Measurements from ENCODE around the gene TTC1.
"Not testable (repeated sequence)": the region's sequence is repeated elsewhere in the genome, so short reads cannot be mapped to it uniquely, and the experiment has no call there.

Gene TTC1

DNA sequence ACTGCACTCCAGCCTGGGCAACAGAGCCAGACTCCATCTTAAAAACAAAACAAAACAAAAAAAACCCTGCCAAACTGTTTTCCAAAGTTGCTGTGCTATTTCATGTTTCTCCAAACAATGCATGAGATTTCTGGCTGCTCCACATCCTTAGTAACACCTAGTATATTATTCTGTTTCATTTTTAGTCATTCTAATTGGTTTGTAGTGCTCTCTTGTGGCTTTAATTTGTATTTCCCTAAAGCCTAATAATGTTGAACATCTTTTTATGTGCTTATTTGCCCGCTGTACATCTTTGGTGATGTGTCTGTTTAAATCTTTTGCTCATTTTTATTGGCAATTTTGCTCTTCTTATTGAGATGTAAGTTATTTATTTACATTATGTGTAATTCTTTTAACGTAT lies 18.4 kb upstream of the TTC1 start:
- peaks cover 29% of the 10 kb centered on the region for H3K9me3 Mint-ChIP-seq
- no peak for DNase-seq
- no peaks in the 10 kb centered on the region for H3K4me1 Mint-ChIP-seq
- TF ChIP-seq, protein P1, sequence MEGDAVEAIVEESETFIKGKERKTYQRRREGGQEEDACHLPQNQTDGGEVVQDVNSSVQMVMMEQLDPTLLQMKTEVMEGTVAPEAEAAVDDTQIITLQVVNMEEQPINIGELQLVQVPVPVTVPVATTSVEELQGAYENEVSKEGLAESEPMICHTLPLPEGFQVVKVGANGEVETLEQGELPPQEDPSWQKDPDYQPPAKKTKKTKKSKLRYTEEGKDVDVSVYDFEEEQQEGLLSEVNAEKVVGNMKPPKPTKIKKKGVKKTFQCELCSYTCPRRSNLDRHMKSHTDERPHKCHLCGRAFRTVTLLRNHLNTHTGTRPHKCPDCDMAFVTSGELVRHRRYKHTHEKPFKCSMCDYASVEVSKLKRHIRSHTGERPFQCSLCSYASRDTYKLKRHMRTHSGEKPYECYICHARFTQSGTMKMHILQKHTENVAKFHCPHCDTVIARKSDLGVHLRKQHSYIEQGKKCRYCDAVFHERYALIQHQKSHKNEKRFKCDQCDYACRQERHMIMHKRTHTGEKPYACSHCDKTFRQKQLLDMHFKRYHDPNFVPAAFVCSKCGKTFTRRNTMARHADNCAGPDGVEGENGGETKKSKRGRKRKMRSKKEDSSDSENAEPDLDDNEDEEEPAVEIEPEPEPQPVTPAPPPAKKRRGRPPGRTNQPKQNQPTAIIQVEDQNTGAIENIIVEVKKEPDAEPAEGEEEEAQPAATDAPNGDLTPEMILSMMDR (IDR thresholded peaks at IDR 0.05), result no peak
- H3K36me3 Mint-ChIP-seq (ENCODE audit: low read depth), result peaks cover 5% of the 10 kb centered on the region
- H3K27me3 Mint-ChIP-seq (ENCODE audit: low read depth, poor library complexity), result peaks cover 52% of the 10 kb centered on the region
- no peak overlapping the region for H3K27ac Mint-ChIP-seq
- no peak overlapping the region for H3K4me3 Mint-ChIP-seq

- H3K4me1 Mint-ChIP-seq, result peaks cover 5% of the 10 kb centered on the region
- TF ChIP-seq, protein P1 (IDR thresholded peaks at IDR 0.05), result no peak
- peaks cover 5% of the 10 kb centered on the region for H3K36me3 Mint-ChIP-seq (ENCODE audit: low read depth)
- peaks cover 29% of the 10 kb centered on the region for H3K9me3 Mint-ChIP-seq
- H3K4me3 Mint-ChIP-seq, result no peak overlapping the region
- peaks cover 31% of the 10 kb centered on the region for H3K27me3 Mint-ChIP-seq (ENCODE audit: low read depth, poor library complexity)
- no peak overlapping the region for H3K27ac Mint-ChIP-seq
- DNase-seq, result no peak
Measured at GRCh38 chr5:159992566-159992965, 16.4 kb upstream of the TTC1 start.

DNA sequence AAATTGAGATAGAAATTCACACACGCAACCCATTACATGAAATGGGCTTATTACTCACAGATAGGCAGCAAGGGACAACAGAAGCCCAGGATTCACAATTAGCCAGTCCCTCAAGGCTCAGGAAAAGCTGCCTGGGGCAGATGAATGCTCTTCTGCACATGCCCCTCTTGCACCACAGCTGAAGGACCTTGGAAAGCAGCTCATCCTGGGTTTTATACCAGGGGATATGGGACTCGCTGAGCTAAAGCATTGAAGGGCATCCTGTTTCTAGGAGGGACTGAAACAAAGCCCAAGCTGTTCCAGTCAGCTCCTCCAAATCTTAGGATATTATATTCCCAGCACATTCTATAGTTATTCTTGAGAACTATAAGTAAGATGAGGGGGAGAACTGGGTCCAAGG lies 15.7 kb upstream of the TTC1 start:
- Mint-ChIP-seq H3K4me3 (no peak overlapping the region), H3K9me3 (peaks cover 22% of the 10 kb centered on the region), H3K27me3 (ENCODE audit: low read depth, poor library complexity) (peaks cover 25% of the 10 kb centered on the region), H3K27ac (no peak overlapping the region), H3K36me3 (ENCODE audit: low read depth) (no peaks in the 10 kb centered on the region), H3K4me1 (peaks cover 5% of the 10 kb centered on the region)
- TF ChIP-seq, protein P1 (IDR thresholded peaks at IDR 0.05), result no peak
- no peak for DNase-seq

- Mint-ChIP-seq H3K36me3 (ENCODE audit: low read depth) (no peaks in the 10 kb centered on the region), H3K4me3 (no peak overlapping the region)
Measured at GRCh38 chr5:159995907-159996306, 13.0 kb upstream of the TTC1 start.

DNA sequence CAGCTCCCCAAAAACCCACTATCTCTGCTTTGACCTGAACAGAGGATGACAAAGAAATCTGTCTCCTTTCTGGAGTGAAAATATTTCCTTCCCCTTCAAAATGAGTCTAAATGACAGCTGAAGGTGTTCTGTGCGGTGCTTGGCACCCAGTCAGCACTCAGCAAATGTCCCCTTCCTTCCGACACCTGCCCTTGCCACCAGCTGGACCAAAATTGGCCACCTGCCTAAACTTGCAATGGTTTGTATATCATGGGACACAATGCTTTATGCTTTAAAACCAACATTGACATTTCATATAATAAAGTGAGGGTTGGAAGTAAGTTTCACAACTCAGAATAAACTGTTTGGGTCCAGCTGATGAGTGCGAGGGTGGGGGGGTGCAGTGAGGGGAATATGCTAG lies 7.5 kb upstream of the TTC1 start:
- Mint-ChIP-seq H3K4me3 (no peak overlapping the region), H3K9me3 (no peaks in the 10 kb centered on the region), H3K36me3 (ENCODE audit: low read depth) (no peaks in the 10 kb centered on the region), H3K4me1 (peaks cover 3% of the 10 kb centered on the region), H3K27me3 (ENCODE audit: low read depth, poor library complexity) (peaks cover 27% of the 10 kb centered on the region), H3K27ac (no peak overlapping the region)
- DNase-seq, result no peak
- TF ChIP-seq, protein P1 (IDR thresholded peaks at IDR 0.05), result no peak

More at GRCh38 chr5:159995907-159996306, 13.0 kb upstream of the TTC1 start:
- Mint-ChIP-seq H3K27me3 (ENCODE audit: low read depth, poor library complexity) (peaks cover 27% of the 10 kb centered on the region), H3K27ac (no peak overlapping the region), H3K4me1 (peaks cover 5% of the 10 kb centered on the region), H3K9me3 (peaks cover 17% of the 10 kb centered on the region)
- DNase-seq, result no peak
- TF ChIP-seq, protein P1 (IDR thresholded peaks at IDR 0.05), result no peak

DNA sequence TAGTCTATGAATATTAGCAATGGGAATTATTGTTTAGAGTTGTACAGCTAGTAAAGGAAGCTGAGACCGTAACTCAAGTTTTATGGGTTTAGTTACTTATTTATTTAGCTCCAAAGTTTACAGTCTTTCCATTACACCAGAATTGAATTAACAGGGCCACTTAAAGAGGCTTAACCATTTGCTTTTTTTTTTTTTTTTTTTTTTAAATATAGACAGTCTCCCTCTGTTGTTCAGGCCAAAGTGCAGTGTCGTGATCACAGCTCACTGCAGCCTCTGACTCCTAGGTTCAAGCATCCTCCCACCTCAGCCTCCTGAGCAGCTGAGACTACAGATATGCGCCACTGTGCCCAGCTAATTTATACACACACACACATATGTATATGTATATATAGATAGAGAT lies 1.4 kb upstream of the TTC1 start:
- TF ChIP-seq, protein P1 (IDR thresholded peaks at IDR 0.05), result no peak
- H3K9me3 Mint-ChIP-seq, result no peaks in the 10 kb centered on the region
- H3K4me3 Mint-ChIP-seq, result no peak overlapping the region
- no peak overlapping the region for H3K27ac Mint-ChIP-seq
- H3K27me3 Mint-ChIP-seq (ENCODE audit: low read depth, poor library complexity), result peaks cover 6% of the 10 kb centered on the region
- peaks cover 22% of the 10 kb centered on the region for H3K36me3 Mint-ChIP-seq (ENCODE audit: low read depth)
- DNase-seq, result no peak
- peaks cover 42% of the 10 kb centered on the region for H3K4me1 Mint-ChIP-seq

- H3K4me1 Mint-ChIP-seq, result peaks cover 42% of the 10 kb centered on the region
- DNase-seq, result peak; percentile 4
- peaks cover 31% of the 10 kb centered on the region for H3K36me3 Mint-ChIP-seq (ENCODE audit: low read depth)
- H3K27me3 Mint-ChIP-seq (ENCODE audit: low read depth, poor library complexity); H3K9me3 Mint-ChIP-seq; H3K27ac Mint-ChIP-seq: not testable (repeated sequence)
- H3K4me3 Mint-ChIP-seq, result peak overlapping the region; percentile 96
Measured at GRCh38 chr5:160008529-160008876, 436 bp upstream of the TTC1 start.

All from nephron progenitor cell (in vitro differentiated cells).